HUDEP-2 (cell line): ENCODE data around the gene ADAMTS16.

Experiments used
- DNase-seq, 76 experiments: peaks; one replicate each; lab custom pipeline; 2025; ENCODE audit not compliant: unreplicated experiment in 76 of 76; lab: John Stamatoyannopoulos, UW

Gene ADAMTS16

DNA sequence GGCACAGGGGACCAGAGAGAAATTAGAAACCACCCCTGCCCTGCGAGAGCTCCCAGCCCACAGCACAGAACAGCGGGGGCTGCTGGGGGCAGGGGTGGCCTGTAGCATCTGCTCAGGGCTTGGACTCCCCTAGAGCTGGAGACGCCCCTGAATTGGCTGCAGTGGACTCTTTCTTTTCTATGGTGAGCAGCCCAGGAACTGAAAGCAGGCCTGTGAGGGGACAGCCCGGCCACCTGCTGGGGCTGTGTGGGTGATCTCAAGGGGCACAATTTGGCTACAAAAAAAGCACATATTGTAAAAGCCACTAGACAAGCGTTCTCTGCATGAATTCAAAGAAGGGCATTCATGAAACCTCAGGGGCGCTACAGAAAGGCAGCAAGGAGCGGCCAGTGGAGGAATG, 224.8 kb downstream of the ADAMTS16 start:
- no peak for DNase-seq

DNA sequence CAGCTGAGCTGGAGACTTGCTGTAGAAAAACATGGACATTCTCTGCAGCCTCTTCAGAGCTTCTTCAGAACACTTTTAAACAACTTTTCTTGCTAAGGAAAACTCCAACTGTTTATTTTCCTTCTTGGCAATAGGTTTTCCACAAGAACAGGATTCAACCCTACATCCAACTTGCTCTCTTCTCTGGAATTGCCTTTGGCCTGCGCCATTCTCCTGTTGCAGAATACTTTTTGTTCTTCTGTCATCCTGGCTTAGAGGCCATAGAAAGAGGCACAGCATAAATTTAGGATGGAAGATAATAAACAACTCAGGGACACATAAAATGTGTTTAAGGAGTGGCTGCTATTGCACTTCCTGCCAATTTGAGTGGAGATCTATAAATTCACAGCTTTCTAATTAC, 227.6 kb downstream of the ADAMTS16 start:
- no peak for DNase-seq

DNA sequence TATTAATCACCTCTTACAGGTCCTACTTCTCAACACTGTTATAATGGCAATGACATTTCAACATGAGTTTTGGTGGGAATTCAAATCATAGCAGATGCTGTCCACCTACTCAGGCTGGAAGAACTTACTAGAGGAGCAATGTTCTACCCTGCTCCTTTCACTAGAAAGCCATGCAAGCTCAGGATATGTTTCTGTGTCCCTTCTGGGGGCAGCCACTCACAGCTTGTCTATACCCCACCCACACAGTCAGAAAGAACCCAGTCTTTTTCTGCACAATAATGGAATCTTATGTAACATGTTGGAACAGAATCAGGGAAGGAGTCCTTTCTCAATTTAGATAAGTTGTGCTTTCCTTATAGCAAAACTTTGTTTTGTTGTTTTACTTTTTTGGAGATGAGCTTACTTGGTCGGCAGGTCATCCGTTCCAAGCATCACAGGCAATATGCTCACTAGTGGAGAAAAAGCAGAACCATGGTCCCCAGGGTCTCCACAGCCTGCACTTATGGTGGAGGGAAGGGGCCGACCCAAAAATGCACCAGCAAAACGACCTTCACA, 229.0 kb downstream of the ADAMTS16 start:
- DNase-seq: no peak
